Measurements from ENCODE around the gene PLCH1. TPM values are rescaled to one million over a fixed set of nuclear protein-coding genes. Genes with fewer than 3 reads are reported as not detected.

The PLCH1 gene
- total RNA-seq, 1 donor from 2014 or later, result 32.0 TPM

GRCh38 chr3:155449613-155450267 lies 295.1 kb downstream of the PLCH1 start:
- no peaks in the 10 kb centered on the region for H3K4me1 ChIP-seq
- Mint-ChIP-seq H3K9me3 (no peaks in the 10 kb centered on the region), H3K4me3 (no peak overlapping the region), H3K27me3 (ENCODE audit: insufficient read depth, low read depth) (no peaks in the 10 kb centered on the region), H3K36me3 (peaks cover 3% of the 10 kb centered on the region), H3K27ac (no peak overlapping the region), H3K4me1 (no peaks in the 10 kb centered on the region)
- H3K4me3 ChIP-seq, result no peak overlapping the region
- H3K9ac ChIP-seq, result no peak overlapping the region
- TF ChIP-seq, protein P1, sequence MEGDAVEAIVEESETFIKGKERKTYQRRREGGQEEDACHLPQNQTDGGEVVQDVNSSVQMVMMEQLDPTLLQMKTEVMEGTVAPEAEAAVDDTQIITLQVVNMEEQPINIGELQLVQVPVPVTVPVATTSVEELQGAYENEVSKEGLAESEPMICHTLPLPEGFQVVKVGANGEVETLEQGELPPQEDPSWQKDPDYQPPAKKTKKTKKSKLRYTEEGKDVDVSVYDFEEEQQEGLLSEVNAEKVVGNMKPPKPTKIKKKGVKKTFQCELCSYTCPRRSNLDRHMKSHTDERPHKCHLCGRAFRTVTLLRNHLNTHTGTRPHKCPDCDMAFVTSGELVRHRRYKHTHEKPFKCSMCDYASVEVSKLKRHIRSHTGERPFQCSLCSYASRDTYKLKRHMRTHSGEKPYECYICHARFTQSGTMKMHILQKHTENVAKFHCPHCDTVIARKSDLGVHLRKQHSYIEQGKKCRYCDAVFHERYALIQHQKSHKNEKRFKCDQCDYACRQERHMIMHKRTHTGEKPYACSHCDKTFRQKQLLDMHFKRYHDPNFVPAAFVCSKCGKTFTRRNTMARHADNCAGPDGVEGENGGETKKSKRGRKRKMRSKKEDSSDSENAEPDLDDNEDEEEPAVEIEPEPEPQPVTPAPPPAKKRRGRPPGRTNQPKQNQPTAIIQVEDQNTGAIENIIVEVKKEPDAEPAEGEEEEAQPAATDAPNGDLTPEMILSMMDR (IDR thresholded peaks at IDR 0.05), result no peak
- TF ChIP-seq EZH2 (IDR thresholded peaks at IDR 0.05), result no peak
- no peak for TF ChIP-seq EZH2phosphoT487 (IDR thresholded peaks at IDR 0.05)
- H3K4me2 ChIP-seq, result no peak overlapping the region
- no peak overlapping the region for H3K27ac ChIP-seq
- no peaks in the 10 kb centered on the region for H4K20me1 ChIP-seq (ENCODE audit: low read depth)
- H3K36me3 ChIP-seq, result no peaks in the 10 kb centered on the region
- no peaks in the 10 kb centered on the region for H3K9me3 ChIP-seq (ENCODE audit: low read depth)
- H2AFZ ChIP-seq (replicated peaks), result no peak overlapping the region
- DNase-seq (ENCODE audit: low spot score), result no peak
- no peaks in the 10 kb centered on the region for H3K27me3 ChIP-seq
- no peaks in the 10 kb centered on the region for H3K79me2 ChIP-seq (ENCODE audit: low read depth)
- no peaks in the 10 kb centered on the region for H3F3A ChIP-seq (ENCODE audit: low read depth)

DNA sequence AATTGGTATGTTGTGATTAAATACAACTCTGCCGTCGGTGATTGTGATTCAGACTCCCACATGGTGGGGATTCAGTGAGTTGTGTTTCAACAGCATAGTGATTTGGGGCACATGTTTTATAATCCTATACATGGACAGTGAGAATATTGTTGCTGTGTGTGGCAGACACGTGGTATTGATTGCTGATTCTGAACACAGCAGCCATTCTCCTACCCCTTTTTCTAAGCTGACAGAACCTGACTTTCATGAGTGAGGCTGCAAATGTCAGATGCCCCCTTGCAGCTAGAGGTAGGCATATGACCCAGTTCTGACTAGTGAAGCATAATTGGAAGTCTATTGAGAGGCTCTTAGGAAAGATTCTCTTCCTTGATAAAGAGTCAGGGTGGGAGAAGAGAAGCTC lies 296.3 kb downstream of the PLCH1 start:
- Histone ChIP-seq H3F3A (ENCODE audit: low read depth) (no peaks in the 10 kb centered on the region), H4K20me1 (ENCODE audit: low read depth) (no peaks in the 10 kb centered on the region), H3K27me3 (no peaks in the 10 kb centered on the region), H3K4me2 (no peak overlapping the region), H3K9me3 (ENCODE audit: low read depth) (no peaks in the 10 kb centered on the region), H3K4me3 (no peak overlapping the region), H3K79me2 (ENCODE audit: low read depth) (no peaks in the 10 kb centered on the region), H3K4me1 (no peaks in the 10 kb centered on the region), H3K9ac (no peak overlapping the region), H3K36me3 (no peaks in the 10 kb centered on the region), H2AFZ (replicated peaks) (no peak overlapping the region), H3K27ac (no peak overlapping the region)
- Mint-ChIP-seq H3K36me3 (peaks cover 3% of the 10 kb centered on the region), H3K9me3 (no peaks in the 10 kb centered on the region), H3K4me3 (no peak overlapping the region), H3K4me1 (no peaks in the 10 kb centered on the region), H3K27ac (no peak overlapping the region), H3K27me3 (ENCODE audit: insufficient read depth, low read depth) (no peaks in the 10 kb centered on the region)
- TF ChIP-seq EZH2phosphoT487 (IDR thresholded peaks at IDR 0.05), result no peak
- TF ChIP-seq, protein P1 (IDR thresholded peaks at IDR 0.05), result no peak
- DNase-seq (ENCODE audit: low spot score), result no peak

DNA sequence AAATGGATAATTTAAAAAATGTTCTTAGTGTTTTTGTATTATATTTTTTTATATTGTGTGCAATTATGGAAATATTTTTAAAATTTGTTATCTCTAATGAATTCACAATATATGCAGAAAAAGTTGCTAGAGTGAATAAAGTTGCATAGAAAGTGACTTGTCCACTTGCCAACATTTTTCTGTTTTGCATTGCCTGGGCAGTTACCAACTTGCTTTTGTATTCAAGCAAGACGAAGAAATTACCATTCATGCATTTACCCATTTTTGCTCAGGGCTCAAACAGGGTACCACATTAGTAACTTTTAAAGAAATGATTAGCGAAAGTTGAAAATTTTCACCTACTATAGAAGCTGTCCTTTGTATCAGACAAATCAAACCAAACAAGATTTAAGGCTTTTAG lies 298.5 kb downstream of the PLCH1 start:
- peaks cover 3% of the 10 kb centered on the region for H3K36me3 Mint-ChIP-seq
- H3K27me3 Mint-ChIP-seq (ENCODE audit: insufficient read depth, low read depth), result no peaks in the 10 kb centered on the region
- no peak overlapping the region for H3K4me3 Mint-ChIP-seq

More for the DNA sequence above, 298.5 kb downstream of the PLCH1 start:
- Histone ChIP-seq H3K79me2 (ENCODE audit: low read depth) (no peaks in the 10 kb centered on the region), H3K27ac (no peak overlapping the region), H3F3A (ENCODE audit: low read depth) (no peaks in the 10 kb centered on the region), H3K4me3 (no peak overlapping the region), H3K27me3 (no peaks in the 10 kb centered on the region), H4K20me1 (ENCODE audit: low read depth) (no peaks in the 10 kb centered on the region), H3K4me2 (no peak overlapping the region), H3K9me3 (ENCODE audit: low read depth) (no peaks in the 10 kb centered on the region), H3K9ac (no peak overlapping the region), H3K4me1 (no peaks in the 10 kb centered on the region), H2AFZ (replicated peaks) (no peak overlapping the region), H3K36me3 (no peaks in the 10 kb centered on the region)
- no peak for DNase-seq (ENCODE audit: low spot score)
- Mint-ChIP-seq H3K27ac (no peak overlapping the region), H3K9me3 (no peaks in the 10 kb centered on the region), H3K4me1 (no peaks in the 10 kb centered on the region)
- TF ChIP-seq, protein P1 (IDR thresholded peaks at IDR 0.05), result no peak
- TF ChIP-seq EZH2phosphoT487 (IDR thresholded peaks at IDR 0.05) (no peak), EZH2 (IDR thresholded peaks at IDR 0.05) (no peak)

All from neural progenitor cell (in vitro differentiated cells).